GM19397 (cell line): ENCODE measurements around the gene PPP4R3B.

Experiments used
- ATAC-seq: cut with Tn5 transposase; IDR thresholded peaks from one replicate; pipeline ENCODE4 v1.9.1; 2021; ENCODE audit warnings: mild to moderate bottlenecking, moderate library complexity; ENCODE audit not compliant: unreplicated experiment

PPP4R3B gene

GRCh38 chr2:55519938-55520885 lies 97.2 kb downstream of the PPP4R3B start:
- ATAC-seq: peak; percentile 3

GRCh38 chr2:55518841-55519165 lies 98.6 kb downstream of the PPP4R3B start:
- ATAC-seq: peak; percentile 6

GRCh38 chr2:55511508-55512124 lies 105.8 kb downstream of the PPP4R3B start:
- no peak for ATAC-seq

- no peak for ATAC-seq
These were observed 114.8 kb downstream of the PPP4R3B start for GRCh38 chr2:55502590-55503141.

GRCh38 chr2:55500025-55500424 lies 117.4 kb downstream of the PPP4R3B start:
- no peak for ATAC-seq

- ATAC-seq: no peak
These were observed 118.8 kb downstream of the PPP4R3B start for GRCh38 chr2:55498582-55498981.
